A673 (cell line): ENCODE data around the gene MAPK8. TPM values are rescaled to one million over a fixed set of nuclear protein-coding genes. Genes with fewer than 3 reads are reported as not detected.

Experiments used
- BruUV-seq: library from RNA; stranded (reverse); fragments of 400-500 nt; replicated peaks from 2 replicates; lab custom pipeline; 2021; lab: Mats Ljungman, UMichigan
- CTCF ChIA-PET: fragments of 300-600 bp; sonication (Branson Sonifier 250); formaldehyde crosslinking; loops from one replicate; lab custom pipeline; 2022; ENCODE audit warnings: antibody characterized with exemption; lab: Charles Lee
- POLR2A ChIA-PET: fragments of 300-600 bp; sonication (Branson Sonifier 250); formaldehyde crosslinking; loops from one replicate; lab custom pipeline; 2022; ENCODE audit warnings: antibody characterized with exemption; ENCODE audit not compliant: low non-redundant PET; lab: Charles Lee
- DNase-seq: peaks from one replicate; pipeline ENCODE4 v3.0.0-alpha.2; 2015; ENCODE audit warnings: low spot score
- H3K27ac ChIP-seq: fragments of 200-600 bp; sonication (generic); 2 replicates; pipeline ENCODE4 v1.5.1; 2016; ENCODE audit warnings: mixed run types, low read depth, mild to moderate bottlenecking, mixed read lengths, antibody characterized with exemption, low read length; ENCODE audit not compliant: poor library complexity, severe bottlenecking
- H3K27me3 ChIP-seq: fragments of 200-600 bp; sonication (generic); replicated peaks from 2 replicates; pipeline ENCODE4 v1.6.1; 2017; ENCODE audit warnings: mixed run types, low read depth, mild to moderate bottlenecking, mixed read lengths, antibody characterized with exemption, low read length; ENCODE audit not compliant: insufficient read depth, poor library complexity
- H3K36me3 ChIP-seq: fragments of 200-600 bp; sonication (generic); 2 replicates; pipeline ENCODE4 v1.6.1; 2016; ENCODE audit warnings: mixed run types, mild to moderate bottlenecking, mixed read lengths, antibody characterized with exemption, low read length; ENCODE audit not compliant: insufficient read depth, poor library complexity, severe bottlenecking
- H3K4me1 ChIP-seq: fragments of 200-600 bp; sonication (generic); 2 replicates; pipeline ENCODE4 v1.6.1; 2017; ENCODE audit warnings: mixed run types, mild to moderate bottlenecking, mixed read lengths, antibody characterized with exemption, low read length; ENCODE audit not compliant: insufficient read depth, poor library complexity, severe bottlenecking
- H3K4me3 ChIP-seq: fragments of 200-600 bp; sonication (generic); 2 replicates; pipeline ENCODE4 v1.5.1; 2016; ENCODE audit warnings: low read depth, mixed run types, mild to moderate bottlenecking, mixed read lengths, low read length; ENCODE audit not compliant: poor library complexity, severe bottlenecking
- H3K9me3 ChIP-seq: fragments of 200-600 bp; sonication (generic); 2 replicates; pipeline ENCODE4 v1.6.1; 2016; ENCODE audit warnings: mixed run types, low read depth, mild to moderate bottlenecking, mixed read lengths, antibody characterized with exemption, low read length; ENCODE audit not compliant: poor library complexity, severe bottlenecking
- CTCF ChIP-seq: fragments of 300-800, 200-600 bp; sonication (generic); conservative IDR thresholded peaks from 2 replicates; pipeline ENCODE4 v1.5.1; 2017; ENCODE audit warnings: low read depth, mild to moderate bottlenecking, antibody characterized with exemption, low read length, moderate library complexity, mixed read lengths
- EZH2 ChIP-seq: fragments of 200-600 bp; sonication (generic); IDR thresholded peaks from 2 replicates; pipeline ENCODE4 v1.6.1; 2017; ENCODE audit warnings: borderline replicate concordance, low read depth, mild to moderate bottlenecking, mixed read lengths, antibody characterized with exemption, low read length; ENCODE audit not compliant: poor library complexity, severe bottlenecking
- intact Hi-C: fragments of 100-400 bp; cut with micrococcal nuclease; formaldehyde crosslinking; loops from one replicate; pipeline ENCODE4 v1.10.0; 2022; ENCODE audit not compliant: unreplicated experiment
- total RNA-seq: library from RNA; stranded (reverse); gene quantifications from 2 replicates; pipeline ENCODE4 v1.2.3, GENCODE V29; 2021

The MAPK8 gene
- total RNA-seq, 1 experiment from 2014 or later: 52.0 TPM

GRCh38 chr10:48431871-48432270, 125.4 kb downstream of the MAPK8 start:
- CTCF ChIA-PET: no interaction called here
- POLR2A ChIA-PET: no interaction called here

GRCh38 chr10:48437546-48437945, 131.1 kb downstream of the MAPK8 start:
- ChIA-PET CTCF (no interaction called here), POLR2A (no interaction called here)
- H3K9me3 ChIP-seq: no peaks in the 10 kb centered on the region
- H3K36me3 ChIP-seq: no peaks in the 10 kb centered on the region
- H3K4me3 ChIP-seq: no peak overlapping the region
- intact Hi-C loops: no loop called here
- H3K4me1 ChIP-seq: no peaks in the 10 kb centered on the region
- no peak overlapping the region for H3K27ac ChIP-seq
- TF ChIP-seq EZH2 (no peak), CTCF (no peak)
- no peaks in the 10 kb centered on the region for H3K27me3 ChIP-seq
- no peak for DNase-seq
- no TSS peak for BruUV-seq

More at GRCh38 chr10:48431871-48432270, 125.4 kb downstream of the MAPK8 start:
- BruUV-seq: no TSS peak
- H3K4me3 ChIP-seq: no peak overlapping the region
- H3K9me3 ChIP-seq: no peaks in the 10 kb centered on the region
- intact Hi-C loops: loop anchor here (2.0 kb wide), 1 partner anchor 23 kb away; no protein-coding TSS in a partner anchor
- DNase-seq: no peak
- H3K27me3 ChIP-seq: no peaks in the 10 kb centered on the region
- no peaks in the 10 kb centered on the region for H3K4me1 ChIP-seq
- no peak overlapping the region for H3K27ac ChIP-seq
- no peaks in the 10 kb centered on the region for H3K36me3 ChIP-seq
- TF ChIP-seq EZH2: no peak
- TF ChIP-seq CTCF: no peak

DNA sequence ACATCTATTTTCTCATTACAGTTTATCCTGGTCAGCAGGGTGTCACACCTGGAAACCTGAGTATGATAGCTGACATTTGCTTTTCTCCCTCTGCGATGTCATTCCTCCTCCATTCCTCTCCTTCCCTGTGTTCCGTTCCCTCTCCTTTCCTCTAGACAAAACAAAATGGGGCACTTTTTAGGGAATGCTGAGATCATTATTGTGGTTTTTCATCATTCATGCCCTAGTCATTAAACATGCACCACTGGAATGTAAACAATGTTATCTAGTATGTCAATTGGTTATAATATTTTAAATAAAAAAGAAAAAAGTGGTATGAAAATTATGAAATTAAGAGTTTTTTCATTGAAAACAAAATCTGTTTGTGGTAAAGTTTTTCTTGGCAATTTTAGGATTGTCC, 132.6 kb downstream of the MAPK8 start:
- ChIA-PET POLR2A (no interaction called here), CTCF (no interaction called here)
- TF ChIP-seq EZH2 (no peak), CTCF (no peak)
- intact Hi-C loops: no loop called here
- peaks cover 1% of the 10 kb centered on the region for H3K4me1 ChIP-seq
- no peak overlapping the region for H3K27ac ChIP-seq
- no peaks in the 10 kb centered on the region for H3K9me3 ChIP-seq
- no peak overlapping the region for H3K4me3 ChIP-seq
- H3K27me3 ChIP-seq: no peaks in the 10 kb centered on the region
- BruUV-seq: no TSS peak
- H3K36me3 ChIP-seq: no peaks in the 10 kb centered on the region
- DNase-seq: no peak
